ENCODE results near the gene C2orf81.

C2orf81 gene

GRCh38 chr2:74391580-74392448, 29.6 kb downstream of the C2orf81 start:
- TF ChIP-seq CTCF (conservative IDR thresholded peaks at IDR 0.05; ENCODE audit: low read length): peak; percentile 97
- peak; percentile 82 for DNase-seq (ENCODE audit: low read depth)
- H3K4me3 ChIP-seq (ENCODE audit: low read length): peak overlapping the region; percentile 95

DNA sequence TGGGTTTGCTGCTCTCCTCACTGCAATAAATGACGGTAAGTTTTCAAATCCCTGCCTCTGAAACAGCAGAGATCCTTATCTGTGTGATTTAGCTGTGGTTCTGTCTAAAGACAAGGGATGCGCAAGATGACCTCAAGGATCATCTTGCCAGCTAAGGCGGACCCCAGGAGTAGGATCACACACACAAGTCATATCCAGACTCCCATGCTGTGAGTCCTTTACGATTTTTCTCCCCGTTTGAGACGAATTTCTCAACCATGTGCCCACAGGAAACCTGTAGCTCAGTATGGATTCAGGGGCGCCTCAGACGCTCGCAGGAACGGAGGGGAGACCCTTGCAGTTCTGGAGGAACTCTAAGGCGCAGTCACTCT, 30.2 kb downstream of the C2orf81 start:
- no peak for TF ChIP-seq CTCF (conservative IDR thresholded peaks at IDR 0.05; ENCODE audit: low read length)
- DNase-seq (ENCODE audit: low read depth): peak; percentile 42
- peak overlapping the region; percentile 95 for H3K4me3 ChIP-seq (ENCODE audit: low read length)

GRCh38 chr2:74390606-74391005, 30.8 kb downstream of the C2orf81 start:
- peak overlapping the region; percentile 95 for H3K4me3 ChIP-seq (ENCODE audit: low read length)
- TF ChIP-seq CTCF (conservative IDR thresholded peaks at IDR 0.05; ENCODE audit: low read length): no peak
- no peak for DNase-seq (ENCODE audit: low read depth)

- peak; percentile 39 for DNase-seq (ENCODE audit: low read depth)
- no peak for TF ChIP-seq CTCF (conservative IDR thresholded peaks at IDR 0.05; ENCODE audit: low read length)
- H3K4me3 ChIP-seq (ENCODE audit: low read length): no peak overlapping the region
Observed at GRCh38 chr2:74387346-74387745, 34.1 kb downstream of the C2orf81 start.

DNA sequence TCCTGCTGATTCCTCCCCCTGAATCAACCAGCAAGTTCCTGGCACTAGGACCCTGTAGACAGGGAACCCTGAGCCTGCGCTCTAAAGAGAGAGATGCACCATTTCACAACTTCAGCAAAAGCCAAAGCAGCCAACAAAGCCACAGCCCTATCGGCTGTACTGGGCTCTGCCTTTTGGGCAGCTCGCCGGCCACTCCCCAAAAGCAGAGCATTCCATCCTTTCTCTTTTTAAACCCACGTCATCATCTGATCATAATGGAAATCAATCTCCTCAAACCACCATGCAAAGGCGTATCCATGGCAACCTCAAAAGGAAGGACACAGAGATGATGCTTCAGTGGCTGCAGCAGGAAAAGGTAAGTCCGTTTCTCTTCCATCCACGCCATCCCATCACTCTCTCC, 36.0 kb downstream of the C2orf81 start:
- TF ChIP-seq CTCF (conservative IDR thresholded peaks at IDR 0.05; ENCODE audit: low read length): no peak
- H3K4me3 ChIP-seq (ENCODE audit: low read length): no peak overlapping the region
- peak; percentile 26 for DNase-seq (ENCODE audit: low read depth)

DNA sequence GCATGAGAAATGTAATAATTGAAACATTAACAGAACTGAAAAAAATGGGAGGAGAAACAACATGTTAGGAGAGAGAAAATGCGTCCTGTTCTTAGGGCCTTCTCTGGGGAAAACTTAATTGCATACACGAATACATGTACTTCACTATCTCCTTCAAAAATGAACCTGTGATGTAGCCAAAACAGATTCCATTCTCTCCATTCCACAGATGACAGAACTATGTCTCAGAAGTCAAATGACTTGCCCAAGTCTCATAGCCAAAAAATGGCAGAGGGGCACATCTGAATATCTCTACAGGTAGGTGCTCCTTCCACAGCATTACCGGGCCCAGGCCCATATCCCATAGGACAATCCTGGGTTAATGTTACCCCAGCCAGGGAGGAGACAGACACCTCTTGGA, 37.4 kb downstream of the C2orf81 start:
- DNase-seq (ENCODE audit: low read depth): peak; percentile 77
- H3K4me3 ChIP-seq (ENCODE audit: low read length): no peak overlapping the region
- TF ChIP-seq CTCF (conservative IDR thresholded peaks at IDR 0.05; ENCODE audit: low read length): no peak

DNA sequence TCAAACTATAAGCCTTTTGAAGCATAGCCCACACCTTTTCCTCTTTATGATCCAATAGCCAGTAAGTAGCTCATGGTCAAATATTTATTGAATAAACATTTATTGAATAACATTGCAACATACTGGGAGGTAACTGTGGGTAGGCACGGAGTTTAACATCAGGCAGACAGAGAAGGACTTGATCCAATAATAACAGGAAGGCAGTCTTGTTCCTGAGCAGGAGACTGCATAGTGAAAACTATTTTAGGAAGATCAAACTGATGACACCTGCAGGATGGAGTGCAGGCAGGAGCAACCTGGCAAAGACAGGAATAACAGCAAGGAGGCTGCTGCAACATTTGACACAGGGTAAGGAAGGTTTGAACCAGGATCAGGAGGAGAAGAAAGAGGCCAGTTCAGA, 38.2 kb downstream of the C2orf81 start:
- no peak overlapping the region for H3K4me3 ChIP-seq (ENCODE audit: low read length)
- TF ChIP-seq CTCF (conservative IDR thresholded peaks at IDR 0.05; ENCODE audit: low read length): no peak
- DNase-seq (ENCODE audit: low read depth): peak; percentile 77
